22Rv1 (cell line): ENCODE results near the gene ACAP2.

Source experiments
- CTCF ChIP-seq: fragments of 450-650 bp; IDR thresholded peaks from 2 replicates; pipeline ENCODE4 v1.5.1; 2017; ENCODE audit warnings: mild to moderate bottlenecking
- ZFX ChIP-seq: fragments of 450-650 bp; IDR thresholded peaks from 2 replicates; pipeline ENCODE4 v1.6.1; 2017; ENCODE audit warnings: antibody characterized with exemption, borderline replicate concordance

- TF ChIP-seq CTCF, result no peak
- no peak for TF ChIP-seq ZFX
These were observed 184.2 kb downstream of the ACAP2 start for GRCh38 chr3:195258449-195259153.
